ENCODE measurements around the gene RNF144B. TPM values are rescaled to one million over a fixed set of nuclear protein-coding genes. Genes with fewer than 3 reads are reported as not detected.
A peak's percentile ranks its signal among the peaks of the same experiment; 100 is the strongest.

RNF144B gene
- total and polyA plus RNA-seq, 4 donors: 3.3 to 12.0 (median 6.3) TPM

- no peaks in the 10 kb centered on the region for H3K27me3 ChIP-seq (ENCODE audit: control insufficient read depth, insufficient read depth, low read length)
- H3K4me1 ChIP-seq (ENCODE audit: control insufficient read depth, insufficient read depth, low read length): no peaks in the 10 kb centered on the region
- H3K4me3 ChIP-seq (ENCODE audit: low read depth, low read length): no peak overlapping the region
- WGBS (ENCODE audit: insufficient coverage): 88% methylated on average over 8 of the region's 11 CpGs
- DNase-seq (ENCODE audit: low read depth in 4 of 6, low spot score in 6 of 6): no peak
- no peaks in the 10 kb centered on the region for H3K36me3 ChIP-seq (ENCODE audit: control insufficient read depth, insufficient read depth, low read length)
- no peak overlapping the region for H3K27ac ChIP-seq (ENCODE audit: low read depth, low read length)
- H3K9me3 ChIP-seq (ENCODE audit: control insufficient read depth, insufficient read depth, low read length): no peaks in the 10 kb centered on the region
These were observed 19.8 kb upstream of the RNF144B start for GRCh38 chr6:18367371-18367770.

GRCh38 chr6:18368277-18369105 is 18.7 kb upstream of the RNF144B start:
- H3K27me3 ChIP-seq (ENCODE audit: control insufficient read depth, insufficient read depth, low read length): no peaks in the 10 kb centered on the region
- no peak overlapping the region for H3K4me3 ChIP-seq (ENCODE audit: low read depth, low read length)
- H3K9me3 ChIP-seq (ENCODE audit: control insufficient read depth, insufficient read depth, low read length): no peaks in the 10 kb centered on the region
- no peak overlapping the region for H3K27ac ChIP-seq (ENCODE audit: low read depth, low read length)
- no peaks in the 10 kb centered on the region for H3K4me1 ChIP-seq (ENCODE audit: control insufficient read depth, insufficient read depth, low read length)
- H3K36me3 ChIP-seq (ENCODE audit: control insufficient read depth, insufficient read depth, low read length): no peaks in the 10 kb centered on the region
- DNase-seq (ENCODE audit: low read depth in 4 of 6, low spot score in 6 of 6): no peak
- WGBS (ENCODE audit: insufficient coverage): 96% methylated on average over 21 of the region's 25 CpGs

- H3K27ac ChIP-seq (ENCODE audit: low read depth, low read length): no peak overlapping the region
- DNase-seq (ENCODE audit: low read depth in 4 of 6, low spot score in 6 of 6): no peak
- 98% methylated on average over 4 of the region's 5 CpGs for WGBS (ENCODE audit: insufficient coverage)
- H3K4me3 ChIP-seq (ENCODE audit: low read depth, low read length): no peak overlapping the region
- H3K27me3 ChIP-seq (ENCODE audit: control insufficient read depth, insufficient read depth, low read length): no peaks in the 10 kb centered on the region
- H3K4me1 ChIP-seq (ENCODE audit: control insufficient read depth, insufficient read depth, low read length): no peaks in the 10 kb centered on the region
- H3K9me3 ChIP-seq (ENCODE audit: control insufficient read depth, insufficient read depth, low read length): no peaks in the 10 kb centered on the region
- no peaks in the 10 kb centered on the region for H3K36me3 ChIP-seq (ENCODE audit: control insufficient read depth, insufficient read depth, low read length)
These were observed 16.1 kb upstream of the RNF144B start for GRCh38 chr6:18371010-18371409.

- Histone ChIP-seq H3K27ac (ENCODE audit: low read depth, low read length) (no peak overlapping the region), H3K27me3 (ENCODE audit: control insufficient read depth, insufficient read depth, low read length) (no peaks in the 10 kb centered on the region), H3K4me3 (ENCODE audit: low read depth, low read length) (no peak overlapping the region), H3K36me3 (ENCODE audit: control insufficient read depth, insufficient read depth, low read length) (no peaks in the 10 kb centered on the region), H3K4me1 (ENCODE audit: control insufficient read depth, insufficient read depth, low read length) (no peaks in the 10 kb centered on the region), H3K9me3 (ENCODE audit: control insufficient read depth, insufficient read depth, low read length) (no peaks in the 10 kb centered on the region)
- DNase-seq (ENCODE audit: low read depth in 4 of 6, low spot score in 6 of 6): no peak
- WGBS (ENCODE audit: insufficient coverage): 83% methylated on average over 1 of the region's 2 CpGs
These were observed 15.5 kb upstream of the RNF144B start for GRCh38 chr6:18371656-18372055.

GRCh38 chr6:18380158-18380836 is 6.9 kb upstream of the RNF144B start:
- no peak for DNase-seq (ENCODE audit: low read depth in 4 of 6, low spot score in 6 of 6)
- Histone ChIP-seq H3K4me1 (ENCODE audit: control insufficient read depth, insufficient read depth, low read length) (no peaks in the 10 kb centered on the region), H3K27me3 (ENCODE audit: control insufficient read depth, insufficient read depth, low read length) (no peaks in the 10 kb centered on the region), H3K36me3 (ENCODE audit: control insufficient read depth, insufficient read depth, low read length) (no peaks in the 10 kb centered on the region), H3K4me3 (ENCODE audit: low read depth, low read length) (no peak overlapping the region), H3K9me3 (ENCODE audit: control insufficient read depth, insufficient read depth, low read length) (no peaks in the 10 kb centered on the region), H3K27ac (ENCODE audit: low read depth, low read length) (no peak overlapping the region)
- 100% methylated on average over 1 of the region's 4 CpGs for WGBS (ENCODE audit: insufficient coverage)

- WGBS (ENCODE audit: insufficient coverage): no CpG with 5 or more reads among the region's 4 CpGs
- H3K36me3 ChIP-seq (ENCODE audit: control insufficient read depth, insufficient read depth, low read length): no peaks in the 10 kb centered on the region
- no peak overlapping the region for H3K4me3 ChIP-seq (ENCODE audit: low read depth, low read length)
- H3K27ac ChIP-seq (ENCODE audit: low read depth, low read length): no peak overlapping the region
- no peaks in the 10 kb centered on the region for H3K4me1 ChIP-seq (ENCODE audit: control insufficient read depth, insufficient read depth, low read length)
- DNase-seq (ENCODE audit: low read depth in 4 of 6, low spot score in 6 of 6): no peak
- H3K27me3 ChIP-seq (ENCODE audit: control insufficient read depth, insufficient read depth, low read length): no peaks in the 10 kb centered on the region
- no peaks in the 10 kb centered on the region for H3K9me3 ChIP-seq (ENCODE audit: control insufficient read depth, insufficient read depth, low read length)
These were observed 6.3 kb upstream of the RNF144B start for GRCh38 chr6:18380851-18381250.

- no CpG with 5 or more reads among the region's 2 CpGs for WGBS (ENCODE audit: insufficient coverage)
- no peaks in the 10 kb centered on the region for H3K36me3 ChIP-seq (ENCODE audit: control insufficient read depth, insufficient read depth, low read length)
- no peak overlapping the region for H3K4me3 ChIP-seq (ENCODE audit: low read depth, low read length)
- no peak for DNase-seq (ENCODE audit: low read depth in 4 of 6, low spot score in 6 of 6)
- peaks cover 3% of the 10 kb centered on the region for H3K27me3 ChIP-seq (ENCODE audit: control insufficient read depth, insufficient read depth, low read length)
- no peak overlapping the region for H3K27ac ChIP-seq (ENCODE audit: low read depth, low read length)
- no peaks in the 10 kb centered on the region for H3K9me3 ChIP-seq (ENCODE audit: control insufficient read depth, insufficient read depth, low read length)
- H3K4me1 ChIP-seq (ENCODE audit: control insufficient read depth, insufficient read depth, low read length): peaks cover 8% of the 10 kb centered on the region
These were observed 3.7 kb upstream of the RNF144B start for GRCh38 chr6:18383441-18383840.

- Histone ChIP-seq H3K27ac (ENCODE audit: low read depth, low read length) (no peak overlapping the region), H3K9me3 (ENCODE audit: control insufficient read depth, insufficient read depth, low read length) (no peaks in the 10 kb centered on the region), H3K4me3 (ENCODE audit: low read depth, low read length) (no peak overlapping the region), H3K36me3 (ENCODE audit: control insufficient read depth, insufficient read depth, low read length) (no peaks in the 10 kb centered on the region), H3K4me1 (ENCODE audit: control insufficient read depth, insufficient read depth, low read length) (peaks cover 8% of the 10 kb centered on the region), H3K27me3 (ENCODE audit: control insufficient read depth, insufficient read depth, low read length) (peaks cover 3% of the 10 kb centered on the region)
- DNase-seq (ENCODE audit: low read depth in 4 of 6, low spot score in 6 of 6): no peak
- 96% methylated on average over 4 of the region's 4 CpGs for WGBS (ENCODE audit: insufficient coverage)
These were observed 2.5 kb upstream of the RNF144B start for GRCh38 chr6:18384621-18385020.

GRCh38 chr6:18386298-18386976 is 713 bp upstream of the RNF144B start:
- WGBS (ENCODE audit: insufficient coverage): 55% methylated on average over 4 of the region's 6 CpGs
- H3K27ac ChIP-seq (ENCODE audit: low read depth, low read length): no peak overlapping the region
- peak overlapping the region; percentile 4 for H3K4me3 ChIP-seq (ENCODE audit: low read depth, low read length)
- H3K4me1 ChIP-seq (ENCODE audit: control insufficient read depth, insufficient read depth, low read length): peaks cover 8% of the 10 kb centered on the region
- H3K36me3 ChIP-seq (ENCODE audit: control insufficient read depth, insufficient read depth, low read length): no peaks in the 10 kb centered on the region
- peaks cover 3% of the 10 kb centered on the region for H3K27me3 ChIP-seq (ENCODE audit: control insufficient read depth, insufficient read depth, low read length)
- peak in 3 of 6 donors; percentile 14 to 59 (median 15) for DNase-seq (ENCODE audit: low read depth in 4 of 6, low spot score in 6 of 6)
- no peaks in the 10 kb centered on the region for H3K9me3 ChIP-seq (ENCODE audit: control insufficient read depth, insufficient read depth, low read length)
